Mesothelial cell of epicardium (in vitro differentiated cells): ENCODE results near the gene ZDHHC14. TPM values are rescaled to one million over a fixed set of nuclear protein-coding genes. Genes with fewer than 3 reads are reported as not detected.

Experiments
- DNase-seq, 2 experiments: peaks; one replicate each; pipeline ENCODE4 v3.0.0; 2021; ENCODE audit warnings: low spot score in 2 of 2; ENCODE audit not compliant: unreplicated experiment in 2 of 2
- H3K27ac Mint-ChIP-seq: 2 replicates; pipeline ENCODE4 v1.8.0; 2021; ENCODE audit warnings: mixed read lengths
- H3K27me3 Mint-ChIP-seq: 2 replicates; pipeline ENCODE4 v1.8.0; 2021; ENCODE audit warnings: low read depth, mixed read lengths
- H3K36me3 Mint-ChIP-seq: 2 replicates; pipeline ENCODE4 v1.8.0; 2021; ENCODE audit warnings: mixed read lengths
- H3K4me1 Mint-ChIP-seq: 2 replicates; pipeline ENCODE4 v1.8.0; 2021; ENCODE audit warnings: mixed read lengths
- H3K4me3 Mint-ChIP-seq: 2 replicates; pipeline ENCODE4 v1.8.0; 2021; ENCODE audit warnings: mild to moderate bottlenecking, moderate library complexity, mixed read lengths
- H3K9me3 Mint-ChIP-seq: 2 replicates; pipeline ENCODE4 v1.8.0; 2021; ENCODE audit warnings: mixed read lengths
- CTCF ChIP-seq: fragments of 200-600 bp; sonication (generic); IDR thresholded peaks from one replicate; pipeline ENCODE4 v1.5.0; 2021; ENCODE audit warnings: antibody characterized with exemption; ENCODE audit not compliant: unreplicated experiment
- total RNA-seq: library from RNA; stranded (reverse); gene quantifications from 3 replicates; pipeline ENCODE4 v1.2.1, GENCODE V29; 2021

The ZDHHC14 gene
- total RNA-seq, 1 donor from 2014 or later, result 11.3 TPM

- H3K27ac Mint-ChIP-seq, result no peak overlapping the region
- DNase-seq, result no peak
These were observed 223.0 kb downstream of the ZDHHC14 start for GRCh38 chr6:157603971-157604370.

GRCh38 chr6:157604816-157605215, 223.8 kb downstream of the ZDHHC14 start:
- H3K4me1 Mint-ChIP-seq, result peaks cover 6% of the 10 kb centered on the region
- H3K4me3 Mint-ChIP-seq, result no peak overlapping the region
- H3K27me3 Mint-ChIP-seq, result no peaks in the 10 kb centered on the region
- no peaks in the 10 kb centered on the region for H3K9me3 Mint-ChIP-seq
- no peak for DNase-seq
- H3K36me3 Mint-ChIP-seq, result no peaks in the 10 kb centered on the region
- H3K27ac Mint-ChIP-seq, result no peak overlapping the region
- no peak for TF ChIP-seq CTCF

More at GRCh38 chr6:157603971-157604370, 223.0 kb downstream of the ZDHHC14 start:
- Mint-ChIP-seq H3K9me3 (no peaks in the 10 kb centered on the region), H3K36me3 (no peaks in the 10 kb centered on the region), H3K4me3 (no peak overlapping the region), H3K4me1 (peaks cover 6% of the 10 kb centered on the region), H3K27me3 (no peaks in the 10 kb centered on the region)
- no peak for TF ChIP-seq CTCF

GRCh38 chr6:157605484-157605883, 224.5 kb downstream of the ZDHHC14 start:
- DNase-seq, result no peak
- no peak for TF ChIP-seq CTCF
- peaks cover 6% of the 10 kb centered on the region for H3K4me1 Mint-ChIP-seq

GRCh38 chr6:157606516-157606915, 225.5 kb downstream of the ZDHHC14 start:
- Mint-ChIP-seq H3K9me3 (no peaks in the 10 kb centered on the region), H3K4me1 (peaks cover 6% of the 10 kb centered on the region), H3K36me3 (no peaks in the 10 kb centered on the region), H3K27ac (no peak overlapping the region), H3K27me3 (no peaks in the 10 kb centered on the region), H3K4me3 (no peak overlapping the region)
- DNase-seq, result no peak
- no peak for TF ChIP-seq CTCF

More at GRCh38 chr6:157605484-157605883, 224.5 kb downstream of the ZDHHC14 start:
- Mint-ChIP-seq H3K36me3 (no peaks in the 10 kb centered on the region), H3K27me3 (no peaks in the 10 kb centered on the region), H3K27ac (no peak overlapping the region), H3K4me3 (no peak overlapping the region), H3K9me3 (no peaks in the 10 kb centered on the region)

GRCh38 chr6:157607317-157608109, 226.5 kb downstream of the ZDHHC14 start:
- Mint-ChIP-seq H3K36me3 (no peaks in the 10 kb centered on the region), H3K27me3 (no peaks in the 10 kb centered on the region), H3K9me3 (no peaks in the 10 kb centered on the region), H3K4me1 (peaks cover 6% of the 10 kb centered on the region), H3K4me3 (no peak overlapping the region), H3K27ac (no peak overlapping the region)
- no peak for DNase-seq
- TF ChIP-seq CTCF, result no peak
